HG02571 (cell line): Measurements from ENCODE around the gene MSANTD7.
"Not testable (repeated sequence)": the region's sequence is repeated elsewhere in the genome, so short reads cannot be mapped to it uniquely, and the experiment has no call there.

Experiments used
- ATAC-seq: cut with Tn5 transposase; IDR thresholded peaks from one replicate; pipeline ENCODE4 v1.9.1; 2021; ENCODE audit warnings: mild to moderate bottlenecking, moderate library complexity; ENCODE audit not compliant: unreplicated experiment

MSANTD7 gene

GRCh38 chr10:14837003-14837756 lies 926 bp upstream of the MSANTD7 start:
- ATAC-seq, result no peak

- peak; percentile 4 for ATAC-seq
Measured at GRCh38 chr10:14838582-14839304, 637 bp downstream of the MSANTD7 start.

GRCh38 chr10:14839305-14839695 lies 1.2 kb downstream of the MSANTD7 start:
- no peak for ATAC-seq

- ATAC-seq, result no peak
Measured at GRCh38 chr10:14840178-14840577, 2.1 kb downstream of the MSANTD7 start.

GRCh38 chr10:14843327-14843988 lies 5.4 kb downstream of the MSANTD7 start:
- ATAC-seq, result no peak

- ATAC-seq, result no peak
Measured at GRCh38 chr10:14844948-14845347, 6.8 kb downstream of the MSANTD7 start.

GRCh38 chr10:14852236-14852635 lies 14.1 kb downstream of the MSANTD7 start:
- no peak for ATAC-seq

GRCh38 chr10:14855453-14855852 lies 17.3 kb downstream of the MSANTD7 start:
- no peak for ATAC-seq

GRCh38 chr10:14858338-14858960 lies 20.3 kb downstream of the MSANTD7 start:
- ATAC-seq, result no peak

GRCh38 chr10:14859043-14859442 lies 20.9 kb downstream of the MSANTD7 start:
- ATAC-seq, result no peak

- ATAC-seq, result no peak
Measured at GRCh38 chr10:14859775-14860174, 21.7 kb downstream of the MSANTD7 start.

GRCh38 chr10:14860791-14861190 lies 22.7 kb downstream of the MSANTD7 start:
- ATAC-seq, result no peak

GRCh38 chr10:14864466-14864865 lies 26.4 kb downstream of the MSANTD7 start:
- not testable (repeated sequence) for ATAC-seq

- not testable (repeated sequence) for ATAC-seq
Measured at GRCh38 chr10:14864871-14865270, 26.8 kb downstream of the MSANTD7 start.

GRCh38 chr10:14873090-14873760 lies 35.1 kb downstream of the MSANTD7 start:
- ATAC-seq, result no peak

- no peak for ATAC-seq
Measured at GRCh38 chr10:14875941-14876340, 37.8 kb downstream of the MSANTD7 start.

- ATAC-seq, result no peak
Measured at GRCh38 chr10:14876764-14877163, 38.7 kb downstream of the MSANTD7 start.

- ATAC-seq, result peak; percentile 91
Measured at GRCh38 chr10:14878266-14879123, 40.4 kb downstream of the MSANTD7 start, which contains the start of gene SUV39H2. Gene SUV39H2, plus strand, starts transcription at chr10:14878866. Its CDS starts 23 bp downstream, at chr10:14878889.

- ATAC-seq, result no peak
Measured at GRCh38 chr10:14879124-14879927, 41.2 kb downstream of the MSANTD7 start.
